HG03378 (cell line): ENCODE results near the gene STC2.
"Not testable (repeated sequence)": the region's sequence is repeated elsewhere in the genome, so short reads cannot be mapped to it uniquely, and the experiment has no call there.

ENCODE experiments used
- ATAC-seq: cut with Tn5 transposase; IDR thresholded peaks from one replicate; pipeline ENCODE4 v1.9.1; 2021; ENCODE audit warnings: mild to moderate bottlenecking, moderate library complexity; ENCODE audit not compliant: unreplicated experiment

STC2 gene

DNA sequence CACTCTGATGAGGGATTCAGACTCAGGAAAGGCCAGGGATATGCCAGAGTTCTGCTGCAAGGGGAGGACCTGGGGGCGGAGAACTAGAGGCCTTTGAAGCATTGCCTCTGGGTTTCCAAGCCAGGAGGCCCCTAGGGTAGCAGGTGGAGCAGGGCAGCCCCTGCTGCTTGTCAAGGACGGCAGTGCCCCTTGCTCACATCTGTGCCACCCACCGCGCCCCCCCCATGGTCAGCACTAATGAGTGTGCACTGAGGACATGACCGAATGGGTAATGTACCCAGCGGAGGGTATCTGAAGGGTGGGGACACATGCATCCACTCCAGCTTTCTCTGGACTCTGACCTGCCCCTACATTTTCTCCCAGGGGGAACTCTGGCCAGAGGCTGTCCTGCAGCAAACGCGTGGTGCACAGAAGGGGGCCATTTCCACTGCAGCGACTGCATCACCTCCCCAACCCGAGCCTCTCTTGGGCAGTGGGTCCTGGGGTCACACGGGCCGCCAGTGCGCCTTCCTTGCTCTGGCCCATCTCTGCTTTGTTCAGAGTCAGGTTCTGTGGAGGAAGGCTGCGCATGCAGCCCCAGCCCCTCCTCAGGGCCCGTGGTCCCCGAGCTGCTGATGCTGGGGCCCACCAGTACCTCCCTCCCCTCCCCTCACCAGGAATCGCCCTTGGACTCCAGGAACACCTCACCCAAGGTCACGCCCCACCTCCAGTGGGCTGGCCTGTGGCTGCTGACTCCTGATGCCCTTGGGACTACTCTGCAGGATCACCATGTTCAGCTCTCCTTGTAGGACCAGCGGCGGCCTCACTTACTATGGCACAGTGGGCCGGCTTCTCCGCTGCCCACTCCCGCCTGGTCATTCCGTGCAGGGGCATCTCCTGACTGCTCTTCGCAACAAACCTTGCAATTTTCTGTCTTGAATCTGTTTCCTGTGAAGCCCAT lies 31.2 kb downstream of the STC2 start:
- no peak for ATAC-seq

- ATAC-seq, result no peak
These were observed 32.4 kb downstream of the STC2 start for GRCh38 chr5:173295796-173296195.

- ATAC-seq, result no peak
These were observed 33.4 kb downstream of the STC2 start for GRCh38 chr5:173294673-173295320.

DNA sequence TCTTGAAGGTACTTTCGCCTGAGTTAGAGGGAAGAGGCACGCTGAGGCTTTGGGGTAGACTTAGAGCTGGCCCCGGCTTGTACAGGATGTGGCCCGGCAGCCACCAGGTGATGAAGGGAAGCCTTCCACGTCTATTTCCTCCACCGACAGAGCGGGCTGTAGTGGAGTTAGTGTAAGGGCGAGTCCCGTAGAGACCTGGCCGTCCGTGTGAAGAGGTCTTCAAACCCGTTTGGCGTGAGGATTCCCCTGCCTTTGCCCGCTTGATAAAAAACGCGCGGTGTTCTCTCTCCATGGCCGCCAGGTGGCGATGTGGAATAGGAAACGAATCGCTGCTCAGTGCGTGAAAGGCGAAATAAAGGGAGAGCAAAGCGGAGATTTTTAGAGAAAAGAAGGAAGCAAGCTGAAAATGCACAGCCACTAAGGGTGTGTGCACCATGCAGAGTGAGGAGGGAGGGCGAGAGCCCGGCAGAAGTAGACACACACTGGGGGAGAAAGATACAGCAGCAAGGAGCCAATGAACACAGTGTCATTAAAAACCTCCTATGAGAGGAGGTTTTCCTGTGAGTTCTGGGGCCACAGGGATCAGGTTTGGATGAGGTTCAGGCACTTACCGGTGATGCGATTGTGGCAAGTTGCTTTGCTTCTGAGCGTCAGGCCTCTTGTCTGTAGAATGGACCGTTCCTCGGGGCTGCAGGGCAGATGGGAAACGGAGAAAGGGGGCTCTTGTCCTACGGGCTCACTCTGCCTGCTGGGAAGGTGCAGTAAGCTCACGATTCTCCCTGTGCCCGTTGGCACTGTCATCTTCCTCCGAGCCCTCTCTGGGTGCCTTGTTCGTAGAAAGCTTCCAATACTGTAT lies 34.2 kb downstream of the STC2 start:
- no peak for ATAC-seq

GRCh38 chr5:173291722-173292658 lies 36.2 kb downstream of the STC2 start:
- peak; percentile 66 for ATAC-seq

DNA sequence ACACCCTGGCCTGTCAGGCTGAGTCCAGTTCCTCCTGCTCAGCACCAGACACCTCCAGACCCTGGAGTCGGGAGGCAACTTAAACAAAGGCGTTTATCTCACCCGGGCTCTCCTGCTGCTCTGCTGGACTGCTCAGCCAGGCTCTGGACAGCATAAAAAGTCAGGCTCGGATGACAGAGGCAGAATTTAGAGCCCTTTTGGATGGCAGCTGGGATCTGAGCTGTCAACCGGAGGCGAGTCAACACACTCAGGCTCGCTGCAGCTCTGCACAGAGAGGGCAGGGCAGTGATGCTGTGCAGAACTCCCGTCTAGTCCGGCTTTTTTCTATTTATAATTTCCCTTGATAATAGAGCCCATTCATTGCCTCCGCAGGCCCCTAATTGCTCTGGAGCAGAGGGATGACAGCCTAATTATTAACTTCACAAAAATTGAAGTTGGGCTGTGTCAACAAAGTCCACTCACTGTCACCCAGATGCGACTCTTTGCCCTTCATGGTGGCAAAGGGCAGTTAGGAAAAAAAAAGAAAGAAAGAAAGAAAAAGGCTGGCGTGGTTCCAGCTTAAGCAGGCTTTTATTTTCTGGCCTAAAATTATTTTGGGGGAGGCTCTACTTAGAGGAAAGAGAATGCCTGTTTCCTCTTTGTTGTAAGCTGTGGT lies 37.6 kb downstream of the STC2 start:
- ATAC-seq, result no peak

DNA sequence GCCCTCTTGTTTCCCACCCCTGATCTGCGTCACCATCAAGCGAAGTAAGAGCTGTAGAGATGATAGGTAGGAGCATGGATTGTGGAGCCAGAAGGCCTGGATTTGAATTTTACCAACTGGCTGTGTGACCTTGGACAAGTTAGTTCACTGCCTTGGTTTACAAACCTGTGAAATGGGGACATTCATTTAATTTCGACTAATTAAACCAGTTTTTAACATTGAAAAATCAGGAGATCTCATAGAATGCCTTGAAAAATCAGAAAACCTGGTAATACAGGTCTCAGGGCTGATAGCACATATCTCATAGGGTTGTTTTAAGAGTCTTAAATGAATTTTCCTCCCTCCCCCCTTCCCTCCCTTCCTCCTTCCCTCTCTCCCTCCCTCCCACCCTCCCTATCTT lies 38.8 kb downstream of the STC2 start:
- no peak for ATAC-seq

DNA sequence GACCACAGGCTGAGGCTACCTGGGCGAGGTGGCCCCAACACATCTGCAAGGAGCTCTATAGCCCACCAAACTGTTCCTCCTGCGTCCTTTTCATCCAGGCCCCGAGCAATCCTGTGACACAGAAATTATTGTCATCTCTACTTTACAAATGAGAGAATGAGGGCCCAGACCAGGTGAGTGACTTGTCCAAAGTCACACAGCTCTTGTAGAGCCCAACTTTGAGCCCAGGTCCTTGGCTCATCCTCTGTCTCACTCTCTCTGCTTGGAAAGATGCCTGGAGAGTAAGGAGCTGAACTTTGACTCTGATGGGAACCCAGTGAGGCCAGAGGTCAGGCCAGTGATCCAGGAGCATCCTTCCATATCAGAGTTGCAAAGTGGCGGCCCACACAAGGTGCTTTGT lies 39.6 kb downstream of the STC2 start:
- ATAC-seq, result no peak

GRCh38 chr5:173287086-173287485 lies 41.1 kb downstream of the STC2 start:
- no peak for ATAC-seq

- not testable (repeated sequence) for ATAC-seq
These were observed 43.8 kb downstream of the STC2 start for GRCh38 chr5:173284343-173284958.

DNA sequence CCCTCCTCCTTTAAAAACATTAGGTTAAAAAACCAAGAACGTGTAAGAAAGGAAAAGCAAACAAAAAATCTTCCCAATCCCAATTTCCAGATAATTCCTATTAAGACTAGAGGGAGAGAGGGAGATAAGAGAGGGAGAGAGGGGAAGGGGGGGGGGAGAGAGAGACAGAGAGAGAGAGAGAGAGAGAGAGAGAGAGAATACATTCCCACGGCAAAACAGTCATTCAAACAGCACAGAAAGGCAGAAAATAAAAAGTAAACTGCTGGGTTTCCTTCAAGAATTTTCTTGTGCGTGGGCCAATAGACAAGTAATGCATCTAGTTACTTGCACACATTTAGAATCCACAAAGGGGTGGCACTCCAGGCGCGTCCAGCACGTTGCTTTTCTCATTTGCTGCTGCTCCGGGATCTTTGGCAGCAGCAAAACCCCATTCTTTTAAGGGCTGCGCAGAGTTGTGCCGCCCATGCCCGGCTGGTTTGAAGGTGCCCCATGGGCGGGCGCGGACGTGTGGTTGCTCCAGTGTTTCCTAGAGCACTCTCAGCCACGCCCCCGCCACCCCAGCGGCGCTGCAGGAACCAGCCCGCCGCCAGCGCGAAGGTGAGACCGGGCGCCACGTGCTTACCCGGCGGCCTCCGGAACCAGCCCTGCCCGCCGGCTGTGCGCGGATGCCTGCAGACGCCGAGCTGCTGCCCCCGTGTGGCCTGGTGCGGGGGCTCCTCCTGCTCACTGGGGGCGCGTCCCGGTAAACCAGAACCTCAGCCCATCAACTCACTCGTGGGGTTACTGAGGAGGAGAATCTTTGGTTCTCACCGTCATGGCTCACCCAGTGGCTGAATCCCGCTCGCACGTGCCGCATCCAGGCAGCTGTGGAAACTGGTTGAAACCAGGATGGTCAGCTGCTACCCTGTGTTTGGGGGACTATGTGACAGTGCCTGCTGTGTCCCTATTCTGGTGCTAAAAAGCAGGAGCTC lies 44.6 kb downstream of the STC2 start:
- ATAC-seq, result peak; percentile 62

DNA sequence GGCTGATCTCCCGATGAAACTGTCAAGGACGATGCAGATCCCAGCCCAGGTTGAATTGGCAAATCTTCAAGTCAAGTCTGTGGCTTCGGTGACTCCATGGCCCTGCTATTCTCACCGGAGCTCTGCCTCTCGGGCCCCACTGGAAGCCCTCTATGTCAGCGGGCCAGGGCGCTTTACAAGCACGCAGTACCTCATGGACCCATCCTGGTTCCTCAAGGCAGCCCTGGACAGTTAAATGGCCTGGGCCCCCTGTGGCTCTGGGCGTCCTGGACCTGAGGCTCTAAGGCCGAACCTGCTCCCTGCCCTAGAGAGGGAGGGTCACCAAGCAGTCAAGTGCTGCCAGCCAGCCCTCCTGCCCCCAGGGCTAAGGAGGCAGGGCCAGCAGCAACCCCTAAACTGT lies 45.3 kb downstream of the STC2 start:
- no peak for ATAC-seq

- no peak for ATAC-seq
These were observed 46.3 kb downstream of the STC2 start for GRCh38 chr5:173281910-173282309.

- no peak for ATAC-seq
These were observed 49.0 kb downstream of the STC2 start for GRCh38 chr5:173279166-173279565.

- no peak for ATAC-seq
These were observed 49.6 kb downstream of the STC2 start for GRCh38 chr5:173278641-173279040.

DNA sequence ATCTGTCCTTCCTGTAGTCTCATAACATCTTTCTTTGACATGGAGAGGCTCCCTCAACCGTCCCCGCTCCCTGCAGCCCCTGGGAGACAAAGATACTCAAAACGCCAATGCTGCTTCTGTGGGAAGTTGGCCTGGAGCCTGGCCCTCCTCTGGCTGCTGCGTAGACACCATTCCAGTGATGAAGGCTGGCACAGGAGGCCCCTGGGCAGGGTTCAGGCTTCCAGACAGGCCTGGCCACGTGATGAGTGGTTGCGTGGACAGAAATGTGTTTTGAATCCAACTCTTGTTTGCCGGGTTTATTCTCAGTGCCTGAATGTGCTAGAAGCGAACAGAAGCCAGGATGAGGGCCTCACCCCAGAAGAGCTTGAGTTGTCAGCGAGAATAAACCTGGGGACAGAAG lies 50.0 kb downstream of the STC2 start:
- no peak for ATAC-seq

GRCh38 chr5:173274771-173275170 lies 53.4 kb downstream of the STC2 start:
- ATAC-seq, result no peak

- ATAC-seq, result no peak
These were observed 56.8 kb downstream of the STC2 start for GRCh38 chr5:173271419-173271818.
